AG04449 (cell line): ENCODE measurements around the gene LRRC75B.

Experiments used
- CTCF ChIA-PET: fragments of 350-600 bp; formaldehyde crosslinking; extraction: SDS; loops from one replicate; lab custom pipeline; 2021; ENCODE audit warnings: antibody characterized with exemption; lab: Yijun Ruan, JAX
- POLR2A ChIA-PET: fragments of 400-600, 350-600 bp; formaldehyde crosslinking; extraction: SDS; loops from one replicate; lab custom pipeline; 2020; ENCODE audit warnings: antibody characterized with exemption, inconsistent platforms; lab: Yijun Ruan, JAX
- DNase-seq: peaks from one replicate; pipeline ENCODE4 v3.0.0-alpha.2; 2010; ENCODE audit warnings: low read depth, low spot score
- H3K4me3 ChIP-seq: 2 replicates; pipeline ENCODE4 v1.5.1; 2011; ENCODE audit warnings: low read depth, mild to moderate bottlenecking, control low read depth, low read length
- CTCF ChIP-seq: IDR thresholded peaks from one replicate; pipeline ENCODE4 v1.5.1; 2011; ENCODE audit warnings: mild to moderate bottlenecking, moderate library complexity, low read length, control low read depth, inconsistent platforms; ENCODE audit not compliant: insufficient read depth; ENCODE audit errors: missing control alignments

The LRRC75B gene

GRCh38 chr22:24584166-24584790, 8.6 kb downstream of the LRRC75B start:
- TF ChIP-seq CTCF = no peak
- no peak overlapping the region for H3K4me3 ChIP-seq
- ChIA-PET POLR2A (no interaction called here), CTCF (no interaction called here)
- no peak for DNase-seq

- POLR2A ChIA-PET = no interaction called here
Observed at GRCh38 chr22:24583221-24584165, 9.4 kb downstream of the LRRC75B start.

GRCh38 chr22:24582056-24582814, 10.6 kb downstream of the LRRC75B start:
- no peak for DNase-seq
- H3K4me3 ChIP-seq = no peak overlapping the region
- CTCF ChIA-PET = no interaction called here
- TF ChIP-seq CTCF = no peak
- POLR2A ChIA-PET = no interaction called here

More at GRCh38 chr22:24583221-24584165, 9.4 kb downstream of the LRRC75B start:
- no peak for DNase-seq
- CTCF ChIA-PET = no interaction called here
- no peak overlapping the region for H3K4me3 ChIP-seq
- no peak for TF ChIP-seq CTCF

GRCh38 chr22:24580276-24580675, 12.6 kb downstream of the LRRC75B start:
- POLR2A ChIA-PET = interaction anchor here (0.7 kb wide), 1 partner anchor 13 kb away, joined by 3 read pairs; no protein-coding TSS in a partner anchor
- no peak overlapping the region for H3K4me3 ChIP-seq
- peak; percentile 77 for DNase-seq
- CTCF ChIA-PET = interaction anchor here (1.0 kb wide), 1 partner anchor 11 kb away, joined by 3 read pairs; no protein-coding TSS in a partner anchor
- no peak for TF ChIP-seq CTCF

- ChIA-PET CTCF (interaction anchor here (0.6 kb wide), 1 partner anchor 56 kb away, joined by 3 read pairs; no protein-coding TSS in a partner anchor), POLR2A (no interaction called here)
- DNase-seq = no peak
- no peak for TF ChIP-seq CTCF
- no peak overlapping the region for H3K4me3 ChIP-seq
Observed at GRCh38 chr22:24579258-24579601, 13.6 kb downstream of the LRRC75B start.
